Skeletal muscle cell (primary cell): Measurements from ENCODE around the gene GGCT.
"Not testable (repeated sequence)": the region's sequence is repeated elsewhere in the genome, so short reads cannot be mapped to it uniquely, and the experiment has no call there.

Experiments
- DNase-seq: peaks from one replicate; pipeline ENCODE4 v3.0.0-alpha.2; 2010; ENCODE audit warnings: low read depth
- H3K4me3 ChIP-seq: 2 replicates; pipeline ENCODE4 v1.5.1; 2011; ENCODE audit warnings: low read depth, mild to moderate bottlenecking, control low read depth, low read length, moderate library complexity

The GGCT gene, protein sequence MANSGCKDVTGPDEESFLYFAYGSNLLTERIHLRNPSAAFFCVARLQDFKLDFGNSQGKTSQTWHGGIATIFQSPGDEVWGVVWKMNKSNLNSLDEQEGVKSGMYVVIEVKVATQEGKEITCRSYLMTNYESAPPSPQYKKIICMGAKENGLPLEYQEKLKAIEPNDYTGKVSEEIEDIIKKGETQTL

DNA sequence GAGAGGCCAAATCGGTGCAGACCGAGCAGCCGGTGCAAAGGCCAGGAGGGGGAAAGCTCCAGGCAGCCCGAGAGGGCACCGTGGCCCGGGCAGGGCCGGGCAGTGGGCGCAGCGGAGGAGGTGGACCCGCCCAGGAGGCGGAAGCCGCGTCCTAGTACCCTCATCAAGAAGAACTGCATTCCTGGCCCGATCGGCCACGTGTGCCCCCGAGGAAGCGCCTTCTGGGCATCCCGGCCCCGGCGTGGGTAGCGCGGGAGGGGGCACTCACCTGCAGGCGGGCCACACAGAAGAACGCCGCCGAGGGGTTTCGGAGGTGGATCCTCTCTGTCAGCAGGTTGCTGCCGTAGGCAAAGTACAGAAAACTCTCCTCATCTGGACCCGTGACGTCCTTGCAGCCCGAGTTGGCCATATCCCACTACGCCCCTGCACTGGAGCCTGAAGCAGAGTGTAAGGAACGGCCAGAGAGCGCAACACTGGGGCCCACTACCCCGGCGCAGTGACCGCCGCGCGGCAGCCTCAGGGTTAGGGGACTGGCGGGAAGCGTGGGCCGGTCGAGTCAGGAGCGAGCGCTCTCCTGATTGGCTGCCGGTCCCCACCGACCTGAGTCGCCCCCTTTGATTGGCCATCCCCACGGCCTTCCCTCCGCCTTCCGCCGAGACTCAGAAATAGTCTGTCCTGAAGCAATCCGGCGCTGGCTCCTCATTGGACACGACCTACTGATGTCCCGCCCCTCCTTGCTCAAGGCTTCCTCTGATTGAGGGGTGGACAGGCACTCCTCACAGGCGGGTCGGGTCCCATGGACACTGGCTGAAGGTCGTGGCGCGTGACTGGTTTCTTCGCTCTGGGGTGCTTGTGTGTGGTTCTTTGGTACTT lies at the start of gene GGCT:
TSS of gene GGCT (minus strand) at position 529 of the 873 bp plus-strand sequence. CDS start at position 409, 120 bp downstream.
- peak; percentile 95 for DNase-seq
- peak within 1 kb of the TSS; percentile 93 for H3K4me3 ChIP-seq

DNA sequence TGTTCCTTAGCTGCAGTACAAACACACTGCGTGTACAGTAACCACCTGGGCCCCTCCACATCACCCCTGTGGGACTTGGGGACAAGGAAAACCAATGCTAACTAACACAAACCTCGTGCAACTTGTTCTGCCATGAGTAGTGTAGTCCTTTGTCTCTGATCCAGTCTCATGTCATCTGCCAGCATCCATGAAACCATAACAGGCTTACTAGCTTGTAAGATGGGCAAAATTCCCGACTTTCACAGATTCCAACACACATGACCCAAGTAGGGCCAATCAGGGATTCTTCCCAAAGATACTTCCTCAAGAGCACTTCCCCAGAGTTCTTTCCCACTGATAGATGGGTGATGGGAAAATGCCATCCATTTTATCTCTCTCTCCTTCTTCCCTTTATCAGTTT lies 48.9 kb upstream of the GGCT start:
- H3K4me3 ChIP-seq, result no peak overlapping the region
- DNase-seq, result no peak

DNA sequence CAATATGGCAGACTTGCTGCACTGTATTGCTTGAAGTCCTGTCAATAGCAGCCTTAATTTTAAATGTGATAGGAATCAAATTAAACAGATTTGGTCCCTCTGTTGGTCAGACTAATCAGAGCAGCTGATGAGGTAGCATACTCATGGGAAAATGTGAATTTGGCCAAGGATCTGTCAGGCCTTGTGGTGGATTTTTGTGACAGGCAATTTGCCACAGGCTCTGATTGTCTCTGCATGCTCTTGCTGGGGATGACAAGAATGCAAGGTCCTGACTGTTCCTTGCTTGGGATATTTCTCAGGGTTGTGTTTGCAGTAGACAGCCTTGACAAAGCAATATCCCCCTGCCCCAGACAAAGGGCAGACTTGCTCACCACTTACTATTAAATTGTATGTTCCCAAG lies 48.5 kb upstream of the GGCT start:
- H3K4me3 ChIP-seq, result no peak overlapping the region

DNA sequence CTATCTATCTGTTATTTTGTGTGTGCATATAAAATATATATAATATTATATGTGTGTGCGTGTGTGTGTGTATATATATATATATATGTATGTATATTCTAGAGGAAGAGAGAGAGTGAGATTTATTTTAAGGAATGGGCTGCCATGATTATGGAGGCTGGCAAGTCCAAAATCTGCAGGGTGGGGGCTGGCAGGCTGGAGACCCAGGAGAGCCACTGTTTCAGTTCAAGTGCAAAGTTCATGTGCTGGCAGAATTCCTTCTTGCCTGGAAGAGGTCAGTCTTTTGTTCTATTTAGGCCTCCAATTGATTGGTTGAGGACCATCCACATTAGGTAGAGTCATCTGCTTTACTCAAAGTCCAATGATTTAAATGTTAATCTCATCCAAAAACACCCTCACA lies 47.7 kb upstream of the GGCT start:
- no peak for DNase-seq
- no peak overlapping the region for H3K4me3 ChIP-seq

More for the DNA sequence above, 48.5 kb upstream of the GGCT start:
- no peak for DNase-seq

DNA sequence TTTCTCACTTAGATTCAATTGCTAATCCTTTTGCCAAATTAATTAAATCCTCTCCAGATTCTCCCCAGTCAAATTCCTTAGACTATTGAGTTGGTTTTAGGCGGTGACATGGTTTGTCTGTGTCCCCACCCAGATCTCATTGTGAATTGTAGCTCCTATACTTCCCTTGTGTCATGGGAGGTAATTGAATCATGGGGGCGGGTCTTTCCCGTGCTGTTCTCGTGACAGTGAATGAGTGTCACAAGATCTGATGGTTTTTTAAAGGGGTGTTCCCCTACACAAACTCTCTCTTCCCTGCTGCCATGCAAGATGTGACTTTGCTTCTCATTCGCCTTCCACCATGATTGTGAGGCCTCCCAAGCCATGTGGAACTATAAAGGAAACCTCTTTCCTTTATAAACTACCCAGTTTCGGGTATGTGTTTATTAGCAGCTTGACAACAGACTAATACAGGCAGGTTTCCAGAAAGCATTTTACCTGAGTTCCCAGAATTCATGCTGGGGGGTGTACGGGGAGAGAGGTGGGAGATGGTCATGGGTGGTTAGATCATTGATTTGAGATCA lies 45.4 kb upstream of the GGCT start:
- no peak overlapping the region for H3K4me3 ChIP-seq
- DNase-seq, result no peak

DNA sequence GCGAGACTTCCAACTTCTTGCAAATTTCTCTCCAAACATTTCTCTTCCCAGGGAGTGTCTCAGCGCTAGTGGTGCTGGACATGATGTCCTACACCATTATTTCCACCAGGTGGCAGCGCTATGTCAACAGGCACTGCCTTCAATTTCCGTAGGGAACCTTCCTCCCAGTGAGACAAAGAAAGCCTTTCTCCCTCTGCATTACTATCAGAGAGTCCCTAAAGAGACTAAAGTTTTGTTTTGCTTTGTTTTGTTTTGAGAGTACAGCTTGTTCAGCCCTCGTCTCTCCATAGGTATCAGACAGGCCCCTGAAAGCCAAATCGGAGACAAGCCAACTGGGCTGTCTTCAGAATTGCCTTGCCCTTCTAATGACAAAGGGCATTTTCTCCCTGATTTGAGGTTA lies 44.2 kb upstream of the GGCT start:
- DNase-seq, result no peak
- no peak overlapping the region for H3K4me3 ChIP-seq

DNA sequence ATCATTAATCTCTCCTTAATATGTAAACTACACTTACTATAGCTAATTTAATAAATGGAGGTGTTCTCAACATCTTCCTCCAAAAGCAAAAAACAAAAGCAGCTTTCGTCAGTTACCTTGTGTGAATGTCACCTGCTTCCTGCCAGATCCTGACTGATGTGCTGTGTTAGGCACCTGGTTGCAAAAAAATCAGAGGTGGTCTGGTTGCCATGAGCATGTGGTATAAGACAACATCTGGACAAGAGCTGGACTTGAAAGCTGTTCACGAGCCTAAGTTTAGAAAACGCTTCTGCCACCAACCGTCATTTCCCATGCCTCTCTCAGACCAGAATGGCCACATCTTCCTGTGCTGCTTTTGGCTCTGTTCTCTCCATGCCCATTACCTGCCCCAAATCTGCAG lies 42.0 kb upstream of the GGCT start:
- no peak for DNase-seq
- no peak overlapping the region for H3K4me3 ChIP-seq

DNA sequence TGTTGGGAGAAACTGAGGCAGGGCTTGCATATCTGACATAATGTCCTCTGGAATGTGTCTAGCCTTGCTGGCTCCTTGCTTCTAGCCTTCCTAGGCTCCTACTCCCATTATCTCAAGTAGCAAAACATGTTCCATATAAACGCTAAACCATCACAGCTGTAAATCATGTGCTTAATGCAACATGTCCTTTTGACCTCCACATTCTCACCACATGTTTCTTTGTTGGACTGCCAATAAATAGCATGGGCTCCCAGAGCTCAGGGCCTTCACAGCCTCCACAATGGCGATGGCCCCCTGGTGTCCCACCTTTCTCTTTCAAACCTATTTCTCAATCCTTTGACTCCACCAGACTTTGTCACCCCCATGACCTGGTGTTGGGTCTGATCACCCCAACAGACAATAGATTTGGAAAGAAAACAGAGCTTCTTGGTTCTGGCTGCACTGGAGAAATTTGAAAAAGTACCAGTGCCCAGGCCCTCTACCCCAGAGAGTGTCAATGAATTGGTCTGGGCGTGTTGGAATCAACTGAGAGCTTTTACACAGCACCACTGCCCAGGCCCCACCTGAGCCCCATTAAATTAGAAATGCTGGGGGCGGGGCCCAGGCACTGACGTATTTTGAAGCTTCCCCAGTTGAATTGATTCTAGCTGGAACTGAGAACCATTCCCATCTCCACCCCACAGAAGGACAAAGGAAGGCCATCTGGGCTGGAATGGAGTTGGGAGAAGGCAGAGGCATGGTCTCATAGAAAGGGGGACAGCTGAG lies 41.3 kb upstream of the GGCT start:
- DNase-seq, result no peak

DNA sequence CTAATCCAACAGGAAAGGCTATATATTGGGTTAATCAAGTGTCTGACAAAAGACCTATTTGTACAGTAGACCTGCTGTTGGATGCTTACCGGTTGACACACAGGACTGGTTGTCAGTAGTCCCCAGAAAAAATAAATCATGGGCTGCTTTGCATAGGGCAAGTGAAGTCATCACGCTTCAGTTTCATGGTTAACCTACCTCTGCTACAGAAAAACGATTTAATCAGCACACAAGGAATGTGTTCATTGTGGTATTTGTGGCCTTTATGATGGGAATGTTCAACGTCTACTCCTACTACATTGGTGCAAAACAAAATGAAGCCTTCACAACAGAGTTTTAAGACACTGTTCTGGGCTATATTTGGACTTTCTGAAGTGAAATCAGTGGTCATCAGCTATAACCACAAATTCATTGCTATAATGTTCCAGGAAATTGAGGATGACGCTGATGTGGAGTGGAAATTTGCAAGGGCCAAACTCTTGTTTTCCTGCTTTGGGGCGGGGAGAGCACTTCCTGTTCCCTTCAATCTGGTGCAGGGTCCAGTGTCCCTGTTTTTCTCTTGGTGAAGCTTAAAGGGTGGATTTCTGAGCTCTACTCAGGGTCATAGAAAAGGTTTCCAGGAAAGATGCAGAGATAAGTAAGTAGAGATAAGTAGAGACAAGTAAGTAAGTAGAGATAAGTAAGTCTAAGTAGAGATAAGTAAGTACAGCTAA lies 39.3 kb upstream of the GGCT start:
- no peak overlapping the region for H3K4me3 ChIP-seq
- no peak for DNase-seq

More for the DNA sequence above, 41.3 kb upstream of the GGCT start:
- no peak overlapping the region for H3K4me3 ChIP-seq

DNA sequence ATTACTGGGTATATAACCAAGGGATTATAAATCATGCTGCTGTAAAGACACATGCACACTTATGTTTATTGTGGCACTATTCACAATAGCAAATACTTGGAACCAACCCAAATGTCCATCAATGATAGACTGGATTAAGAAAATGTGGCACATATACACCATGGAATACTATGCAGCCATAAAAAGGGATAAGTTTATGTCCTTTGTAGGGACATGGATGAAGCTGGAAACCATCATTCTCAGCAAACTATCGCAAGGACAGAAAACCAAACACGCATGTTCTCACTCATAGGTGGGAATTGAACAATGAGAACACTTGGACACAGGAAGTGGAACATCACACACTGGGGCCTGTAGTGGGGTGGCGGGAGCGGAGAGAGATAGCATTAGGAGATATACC lies 38.5 kb upstream of the GGCT start:
- not testable (repeated sequence) for DNase-seq, H3K4me3 ChIP-seq

DNA sequence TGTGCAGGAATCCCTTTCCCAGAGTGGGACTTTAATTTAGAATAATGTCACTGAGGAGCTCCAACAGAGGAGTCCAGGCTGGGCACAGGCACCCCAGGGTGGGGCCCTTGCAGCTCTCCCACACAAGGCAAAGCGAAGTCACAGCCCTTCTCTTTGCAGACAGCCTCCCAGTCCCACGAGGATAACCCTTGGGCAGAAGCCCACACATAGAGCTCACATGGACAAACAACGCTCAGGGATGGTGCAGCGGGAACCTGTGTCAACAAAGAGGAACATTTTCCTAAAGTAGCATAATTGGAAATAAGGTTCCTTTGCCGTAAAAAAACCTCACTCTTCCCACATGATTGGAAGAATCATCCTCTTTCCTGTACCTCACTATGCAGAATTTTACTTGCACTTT lies 29.3 kb upstream of the GGCT start:
- DNase-seq, result no peak
- H3K4me3 ChIP-seq, result no peak overlapping the region

DNA sequence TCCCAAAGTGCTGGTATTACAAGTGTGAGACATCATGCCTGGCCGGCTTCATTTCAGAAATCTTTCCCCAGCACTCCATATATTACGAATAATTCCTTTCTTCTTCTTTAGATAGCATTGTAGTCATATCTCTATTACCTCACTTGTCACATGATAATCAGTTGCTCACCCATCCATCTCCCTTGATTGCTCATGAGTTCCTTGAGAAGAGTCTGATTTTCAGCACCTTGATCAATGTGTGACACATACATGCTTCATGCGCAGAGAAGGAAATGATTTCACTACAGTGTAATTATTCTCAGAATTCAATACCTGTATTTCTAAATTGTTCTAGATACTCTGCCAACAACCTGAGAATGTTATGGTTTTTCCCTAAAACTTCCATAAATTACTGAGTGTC lies 26.7 kb upstream of the GGCT start:
- no peak for DNase-seq
- H3K4me3 ChIP-seq, result no peak overlapping the region

DNA sequence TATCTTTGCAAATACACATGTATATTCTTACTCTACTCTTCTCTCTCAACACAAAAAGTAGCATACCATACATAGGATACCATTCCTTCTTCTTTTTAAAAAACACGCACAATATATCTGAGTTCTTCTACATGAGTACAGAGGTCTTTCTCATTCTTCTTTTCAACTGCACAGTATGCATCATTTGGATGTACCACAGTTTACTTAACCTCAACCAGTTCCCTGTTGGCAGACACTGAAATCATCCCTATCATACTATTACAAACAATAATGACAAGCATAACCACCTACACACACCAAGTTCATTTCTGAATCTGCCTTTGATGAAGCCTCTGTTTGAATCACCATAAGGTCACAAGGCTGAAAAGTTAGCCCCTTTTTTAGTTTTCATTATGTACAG lies 25.7 kb upstream of the GGCT start:
- H3K4me3 ChIP-seq, result no peak overlapping the region
- DNase-seq, result no peak

DNA sequence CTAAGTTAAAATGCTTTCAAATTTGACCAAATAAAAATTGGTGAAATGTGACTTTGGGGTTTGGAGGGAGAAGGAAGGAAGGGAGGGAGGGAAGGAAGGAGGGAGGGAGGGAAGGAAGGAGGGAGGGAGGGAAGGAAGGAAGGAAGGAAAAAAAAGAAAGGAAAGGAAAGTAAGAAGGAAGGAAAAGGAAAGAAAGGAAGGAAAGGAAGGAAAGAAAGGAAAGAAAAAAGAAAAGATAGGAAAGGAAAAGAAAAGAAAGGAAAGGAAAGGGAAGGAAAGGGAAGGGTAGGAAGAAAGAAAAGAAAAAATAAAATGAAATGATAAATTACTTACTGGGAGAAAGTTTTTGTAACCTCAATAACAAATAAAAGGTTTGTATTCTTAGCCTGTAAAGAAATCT lies 24.1 kb upstream of the GGCT start:
- H3K4me3 ChIP-seq, result no peak overlapping the region
- no peak for DNase-seq

DNA sequence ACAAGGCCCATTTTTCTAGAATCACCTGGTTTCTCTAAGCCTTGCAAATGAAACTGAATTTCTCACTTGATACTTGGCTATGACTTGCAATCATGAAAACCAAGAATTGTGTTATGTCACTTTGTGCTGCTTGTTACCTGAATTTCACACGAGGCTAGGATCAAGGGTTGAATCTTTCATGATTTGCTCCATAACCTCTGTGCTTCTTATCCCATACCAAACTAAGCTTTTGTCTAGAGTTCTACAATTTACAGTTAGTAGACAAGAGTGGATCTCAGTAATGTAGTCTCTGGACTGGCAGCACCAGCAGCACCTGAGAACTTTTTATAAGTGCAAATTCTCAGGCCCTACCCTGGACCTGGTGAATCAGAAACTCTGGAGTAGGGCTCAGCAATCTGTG lies 22.7 kb upstream of the GGCT start:
- not testable (repeated sequence) for H3K4me3 ChIP-seq, DNase-seq

DNA sequence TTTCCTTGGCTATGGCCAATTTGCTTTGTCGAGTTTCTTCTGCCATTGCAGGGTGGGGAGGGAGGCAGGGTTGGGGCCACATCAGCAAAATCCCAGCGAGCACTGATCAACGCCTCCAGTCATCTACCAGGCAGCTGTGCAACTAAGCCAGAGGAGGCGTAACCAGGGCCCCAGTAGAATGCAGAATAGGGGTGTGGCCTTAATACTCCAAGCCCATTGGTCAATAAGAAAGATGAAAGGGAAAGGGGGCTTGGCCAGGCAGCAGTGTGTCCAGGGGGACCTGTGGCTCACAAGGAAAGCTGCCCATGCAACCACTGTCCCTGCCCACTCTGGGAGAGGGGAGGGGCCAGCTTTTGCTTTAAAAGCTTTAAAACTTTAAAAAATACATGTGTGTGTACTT lies 21.5 kb upstream of the GGCT start:
- no peak overlapping the region for H3K4me3 ChIP-seq
- no peak for DNase-seq

DNA sequence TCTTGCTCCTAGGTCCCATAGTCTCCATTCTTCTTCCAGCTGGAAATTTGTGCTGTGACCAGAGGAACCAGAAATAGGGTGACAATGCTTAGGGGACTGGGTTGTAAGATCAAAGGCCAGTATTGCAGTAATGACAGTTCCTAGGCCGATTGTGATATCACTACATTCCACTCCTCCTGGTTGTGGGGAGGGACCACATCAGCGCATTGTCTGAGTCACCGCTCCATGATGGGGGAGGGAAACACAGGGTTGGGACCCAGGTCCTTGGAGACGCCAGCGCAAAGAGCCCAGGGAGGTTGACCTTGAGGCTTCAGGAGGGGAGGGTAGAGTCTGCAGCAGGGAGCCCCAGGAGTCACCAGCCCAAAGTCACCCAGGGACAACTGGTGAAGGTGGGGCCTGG lies 20.8 kb upstream of the GGCT start:
- no peak overlapping the region for H3K4me3 ChIP-seq
- no peak for DNase-seq

DNA sequence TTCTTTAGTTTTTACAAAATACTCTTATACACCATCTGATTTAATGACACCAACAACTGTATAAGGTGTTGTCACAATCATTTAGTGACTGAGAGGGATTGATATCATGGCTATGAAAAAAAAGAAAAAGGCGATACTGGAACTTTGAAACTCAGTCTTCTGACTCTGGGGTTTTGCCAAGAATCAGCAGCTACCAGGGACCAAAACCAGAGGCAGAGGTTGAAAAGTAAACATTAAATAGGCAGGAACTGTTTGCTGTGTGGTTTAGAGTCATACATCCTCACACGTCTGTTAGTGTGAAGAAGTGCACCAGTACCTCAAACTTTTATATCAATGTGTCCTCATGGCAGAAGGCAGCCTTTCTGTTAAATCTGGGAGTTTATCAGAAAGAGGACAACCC lies 19.9 kb upstream of the GGCT start:
- no peak for DNase-seq
- no peak overlapping the region for H3K4me3 ChIP-seq

DNA sequence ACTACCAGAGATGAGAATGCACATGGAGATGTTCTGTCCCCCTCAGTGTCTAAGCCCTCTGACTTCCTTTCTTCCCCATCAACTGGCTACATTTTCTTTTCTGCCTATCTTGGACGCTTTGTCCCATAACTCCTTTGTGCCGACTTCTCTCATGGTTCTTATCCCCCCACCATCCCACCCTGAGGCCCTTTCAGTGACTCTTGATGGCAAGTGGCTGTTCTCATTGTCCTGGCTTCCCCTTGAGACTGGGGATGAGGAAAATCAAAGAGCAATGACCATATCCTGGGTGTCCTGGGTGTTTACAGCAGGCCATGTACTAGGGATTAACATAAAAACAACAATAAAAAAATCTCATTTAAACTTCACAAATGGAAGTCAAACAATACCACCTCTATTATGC lies 18.8 kb upstream of the GGCT start:
- DNase-seq, result no peak
- H3K4me3 ChIP-seq, result no peak overlapping the region

DNA sequence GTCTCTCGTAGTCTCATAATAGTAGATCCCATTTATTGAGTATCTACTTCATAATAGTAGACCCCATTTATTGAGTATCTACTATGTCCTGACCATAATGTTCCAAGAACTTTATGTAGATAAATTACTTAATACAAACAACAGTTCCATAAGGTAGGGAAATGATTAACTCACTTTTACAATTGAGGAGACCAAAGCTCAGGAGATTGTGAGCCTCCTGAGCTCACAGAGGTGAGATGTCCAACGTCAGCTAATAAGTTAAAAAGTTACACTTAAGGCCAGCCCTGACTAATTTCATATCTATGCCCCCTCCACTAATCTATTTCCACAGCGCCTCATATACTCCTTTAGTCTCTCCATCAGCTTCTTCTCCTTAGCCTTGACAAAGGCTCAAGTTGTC lies 17.5 kb upstream of the GGCT start:
- H3K4me3 ChIP-seq, result no peak overlapping the region
- no peak for DNase-seq
